ENCODE measurements around the gene NRG3. TPM values are rescaled to one million over a fixed set of nuclear protein-coding genes. Genes with fewer than 3 reads are reported as not detected.

The NRG3 gene
- total and polyA plus RNA-seq, 3 experiments from 2014 or later = not detected

DNA sequence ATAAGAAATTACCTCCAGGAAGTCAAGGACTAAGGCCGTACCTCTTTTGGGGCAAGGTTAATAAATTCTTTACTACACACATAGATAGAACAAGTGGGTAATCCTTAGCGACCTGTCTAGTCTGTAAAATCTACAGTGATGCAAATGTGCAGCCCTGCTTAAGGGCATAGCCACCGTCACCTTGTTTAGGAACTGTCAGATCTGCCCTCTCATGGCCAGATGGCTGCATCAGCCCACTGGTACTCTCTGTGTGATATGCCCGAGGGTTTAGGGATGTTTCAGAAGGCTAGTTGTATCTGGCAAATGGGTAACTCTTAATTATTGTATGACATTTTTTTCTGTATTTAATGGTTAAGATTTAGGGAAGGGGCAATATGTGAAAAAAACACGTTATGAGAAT lies 74.3 kb downstream of the NRG3 start:
- no peaks in the 10 kb centered on the region for H3K27me3 ChIP-seq (ENCODE audit: insufficient read depth, low read length, poor library complexity, severe bottlenecking)
- H3K4me3 Mint-ChIP-seq = no peak overlapping the region

DNA sequence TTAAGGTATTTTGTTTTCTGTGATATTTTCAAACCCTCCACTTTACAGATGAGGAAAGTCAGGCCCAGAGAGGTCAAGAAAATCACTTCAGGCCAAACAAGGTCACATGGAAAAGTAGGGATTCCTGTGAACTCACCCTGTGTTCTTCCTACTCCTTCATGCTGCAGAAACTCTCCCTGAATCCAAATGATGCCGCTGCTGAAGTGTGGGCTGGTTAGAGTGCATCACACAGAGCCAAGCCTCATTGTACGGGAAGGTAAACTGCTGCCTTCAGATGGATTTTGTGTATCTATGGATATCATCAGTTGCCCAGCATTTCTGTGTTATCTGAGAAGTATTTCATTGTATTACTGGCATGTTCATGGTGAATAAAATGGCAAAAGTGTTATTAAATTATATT lies 75.4 kb downstream of the NRG3 start:
- no peaks in the 10 kb centered on the region for H3K4me1 Mint-ChIP-seq
- Histone ChIP-seq H3K4me3 (ENCODE audit: low read length) (no peak overlapping the region), H3K36me3 (ENCODE audit: insufficient read depth, low read length) (no peaks in the 10 kb centered on the region), H3K4me1 (ENCODE audit: insufficient read depth, low read length) (no peaks in the 10 kb centered on the region), H3K9me3 (ENCODE audit: low read length) (no peaks in the 10 kb centered on the region), H3K27ac (ENCODE audit: low read depth, low read length) (no peak overlapping the region), H3K27me3 (ENCODE audit: insufficient read depth, low read length, poor library complexity, severe bottlenecking) (no peaks in the 10 kb centered on the region)
- H3K4me3 Mint-ChIP-seq = no peak overlapping the region
- CTCF ChIA-PET = no interaction called here
- DNase-seq = no peak
- H3K36me3 Mint-ChIP-seq = no peaks in the 10 kb centered on the region
- peaks cover 0 to 9% (median 2%) of the 10 kb centered on the region in 5 donors for H3K9me3 Mint-ChIP-seq
- H3K27ac Mint-ChIP-seq = no peak overlapping the region
- H3K27me3 Mint-ChIP-seq = no peaks in the 10 kb centered on the region
- POLR2A ChIA-PET = no interaction called here

More for the DNA sequence above, 74.3 kb downstream of the NRG3 start:
- no peaks in the 10 kb centered on the region for H3K27me3 Mint-ChIP-seq
- no peaks in the 10 kb centered on the region for H3K4me1 Mint-ChIP-seq
- no peaks in the 10 kb centered on the region for H3K36me3 Mint-ChIP-seq
- no peaks in the 10 kb centered on the region for H3K9me3 ChIP-seq (ENCODE audit: low read length)
- POLR2A ChIA-PET = no interaction called here
- H3K36me3 ChIP-seq (ENCODE audit: insufficient read depth, low read length) = no peaks in the 10 kb centered on the region
- peaks cover 1 to 12% (median 2%) of the 10 kb centered on the region in 5 donors for H3K9me3 Mint-ChIP-seq
- H3K4me3 ChIP-seq (ENCODE audit: low read length) = no peak overlapping the region
- no peak overlapping the region for H3K27ac Mint-ChIP-seq
- H3K27ac ChIP-seq (ENCODE audit: low read depth, low read length) = no peak overlapping the region
- DNase-seq = no peak
- CTCF ChIA-PET = no interaction called here
- H3K4me1 ChIP-seq (ENCODE audit: insufficient read depth, low read length) = no peaks in the 10 kb centered on the region

DNA sequence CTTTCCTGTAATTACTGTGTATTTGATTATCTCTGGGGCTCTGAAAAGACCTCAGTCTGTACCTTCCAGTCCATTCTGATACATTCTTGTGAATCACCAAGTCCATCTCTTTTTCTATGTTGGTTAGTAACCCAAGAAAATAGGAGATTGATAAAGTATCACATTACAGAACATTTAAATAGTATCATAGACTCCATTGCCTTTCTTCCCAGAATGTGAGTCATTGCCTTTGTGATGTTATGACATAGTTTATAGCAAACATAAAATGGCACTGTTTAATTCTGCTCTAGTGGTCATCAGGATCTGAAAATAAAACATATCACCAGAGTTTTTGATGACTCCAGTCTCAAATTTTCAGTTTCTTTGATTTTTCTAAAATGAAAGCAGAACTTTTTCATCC lies 78.4 kb downstream of the NRG3 start:
- POLR2A ChIA-PET = no interaction called here
- H3K9me3 Mint-ChIP-seq = peaks cover 2 to 10% (median 3%) of the 10 kb centered on the region in 5 donors
- no peaks in the 10 kb centered on the region for H3K36me3 Mint-ChIP-seq
- H3K9me3 ChIP-seq (ENCODE audit: low read length) = no peaks in the 10 kb centered on the region
- no peaks in the 10 kb centered on the region for H3K36me3 ChIP-seq (ENCODE audit: insufficient read depth, low read length)
- CTCF ChIA-PET = no interaction called here
- H3K4me3 Mint-ChIP-seq = no peak overlapping the region
- no peak overlapping the region for H3K27ac ChIP-seq (ENCODE audit: low read depth, low read length)
- H3K4me1 ChIP-seq (ENCODE audit: insufficient read depth, low read length) = no peaks in the 10 kb centered on the region
- no peak for DNase-seq
- no peak overlapping the region for H3K27ac Mint-ChIP-seq
- no peaks in the 10 kb centered on the region for H3K4me1 Mint-ChIP-seq
- no peak overlapping the region for H3K4me3 ChIP-seq (ENCODE audit: low read length)
- H3K27me3 ChIP-seq (ENCODE audit: insufficient read depth, low read length, poor library complexity, severe bottlenecking) = no peaks in the 10 kb centered on the region
- H3K27me3 Mint-ChIP-seq = no peaks in the 10 kb centered on the region

DNA sequence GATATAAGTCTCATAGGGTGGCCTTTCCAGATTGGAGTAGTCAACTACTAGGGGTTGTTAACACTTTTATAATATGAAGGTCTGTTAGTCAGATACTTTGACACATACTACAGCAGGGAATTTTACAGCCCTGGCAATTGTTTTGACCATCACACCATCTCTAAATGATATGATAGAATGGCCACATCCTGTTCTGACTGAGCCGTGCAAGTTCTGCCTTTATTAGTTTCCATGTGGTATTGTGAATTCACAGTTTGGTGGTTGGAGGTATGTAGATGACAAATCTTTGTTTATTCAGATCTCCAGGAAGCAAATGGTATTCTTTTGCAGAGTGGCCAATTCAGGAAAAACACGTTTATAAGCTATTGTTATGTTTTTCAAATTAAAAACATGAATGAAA lies 83.0 kb downstream of the NRG3 start:
- H3K4me1 ChIP-seq (ENCODE audit: insufficient read depth, low read length) = no peaks in the 10 kb centered on the region
- no peaks in the 10 kb centered on the region for H3K27me3 ChIP-seq (ENCODE audit: insufficient read depth, low read length, poor library complexity, severe bottlenecking)
- peaks cover 0 to 10% (median 3%) of the 10 kb centered on the region in 5 donors for H3K9me3 Mint-ChIP-seq
- H3K27me3 Mint-ChIP-seq = no peaks in the 10 kb centered on the region
- H3K9me3 ChIP-seq (ENCODE audit: low read length) = no peaks in the 10 kb centered on the region
- no peak overlapping the region for H3K27ac Mint-ChIP-seq
- H3K36me3 Mint-ChIP-seq = no peaks in the 10 kb centered on the region
- POLR2A ChIA-PET = no interaction called here
- H3K4me3 ChIP-seq (ENCODE audit: low read length) = no peak overlapping the region
- DNase-seq = no peak
- no peaks in the 10 kb centered on the region for H3K36me3 ChIP-seq (ENCODE audit: insufficient read depth, low read length)
- H3K27ac ChIP-seq (ENCODE audit: low read depth, low read length) = no peak overlapping the region
- no peaks in the 10 kb centered on the region for H3K4me1 Mint-ChIP-seq
- CTCF ChIA-PET = no interaction called here
- H3K4me3 Mint-ChIP-seq = no peak overlapping the region

DNA sequence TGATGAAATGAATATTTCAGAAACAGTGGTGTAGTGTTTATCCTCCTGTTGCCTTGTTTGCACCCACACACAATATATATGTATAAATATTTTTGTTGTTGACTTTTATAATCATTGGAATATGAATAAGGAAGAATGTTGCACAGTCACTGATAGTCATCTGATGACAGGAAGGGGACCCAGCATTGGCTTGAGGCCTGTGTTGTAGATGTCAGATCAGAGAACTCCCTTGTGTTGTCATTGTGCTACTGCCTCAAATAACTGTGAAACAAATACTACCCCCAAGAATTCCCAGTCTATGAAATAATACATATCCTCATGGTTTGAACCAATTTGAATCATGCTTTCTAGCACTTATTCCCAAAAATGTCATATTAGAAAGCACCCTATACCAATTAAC lies 84.0 kb downstream of the NRG3 start:
- ChIA-PET POLR2A (no interaction called here), CTCF (no interaction called here)
- Mint-ChIP-seq H3K9me3 (peaks cover 0 to 12% (median 3%) of the 10 kb centered on the region in 5 donors), H3K27ac (no peak overlapping the region), H3K4me1 (no peaks in the 10 kb centered on the region), H3K27me3 (no peaks in the 10 kb centered on the region), H3K4me3 (no peak overlapping the region), H3K36me3 (no peaks in the 10 kb centered on the region)
- no peaks in the 10 kb centered on the region for H3K27me3 ChIP-seq (ENCODE audit: insufficient read depth, low read length, poor library complexity, severe bottlenecking)
- H3K4me1 ChIP-seq (ENCODE audit: insufficient read depth, low read length) = no peaks in the 10 kb centered on the region
- H3K36me3 ChIP-seq (ENCODE audit: insufficient read depth, low read length) = no peaks in the 10 kb centered on the region
- H3K27ac ChIP-seq (ENCODE audit: low read depth, low read length) = no peak overlapping the region
- DNase-seq = no peak
- no peaks in the 10 kb centered on the region for H3K9me3 ChIP-seq (ENCODE audit: low read length)
- H3K4me3 ChIP-seq (ENCODE audit: low read length) = no peak overlapping the region

DNA sequence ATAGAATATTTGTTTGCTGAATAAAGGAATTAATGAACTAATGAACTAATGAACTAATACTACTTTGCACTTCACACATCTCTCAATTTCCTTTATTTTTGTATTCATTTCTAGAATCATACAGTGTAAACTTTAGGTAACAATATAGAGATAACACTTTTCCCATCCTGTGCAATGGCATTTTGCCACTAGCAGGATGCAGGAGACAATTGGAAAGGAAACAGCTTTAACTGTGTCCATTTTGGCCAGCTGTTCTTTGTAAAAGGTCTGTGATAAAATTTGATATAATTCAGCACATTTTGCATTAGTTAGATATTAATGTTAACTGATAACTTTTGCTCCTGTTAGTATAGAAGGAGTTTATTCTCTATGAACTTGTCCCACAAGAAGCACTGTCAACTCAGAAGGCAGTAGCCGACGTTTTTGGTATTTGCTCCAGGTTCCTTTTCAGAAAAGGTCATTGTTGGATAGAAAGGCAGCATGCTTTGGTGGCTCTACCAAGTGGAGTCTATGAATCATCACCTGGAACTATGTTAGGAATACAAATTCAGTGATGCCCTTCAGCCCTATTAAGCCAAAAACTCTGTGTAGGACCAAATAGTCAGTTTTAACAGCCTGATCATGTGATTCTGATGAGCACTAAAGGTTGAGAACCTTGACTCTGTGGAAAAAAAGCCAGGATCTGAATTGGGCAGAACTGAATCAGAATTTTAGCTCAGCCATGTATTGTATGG lies 86.6 kb downstream of the NRG3 start:
- Histone ChIP-seq H3K9me3 (ENCODE audit: low read length) (no peaks in the 10 kb centered on the region), H3K4me1 (ENCODE audit: insufficient read depth, low read length) (no peaks in the 10 kb centered on the region), H3K36me3 (ENCODE audit: insufficient read depth, low read length) (no peaks in the 10 kb centered on the region), H3K4me3 (ENCODE audit: low read length) (no peak overlapping the region), H3K27me3 (ENCODE audit: insufficient read depth, low read length, poor library complexity, severe bottlenecking) (no peaks in the 10 kb centered on the region), H3K27ac (ENCODE audit: low read depth, low read length) (no peak overlapping the region)
- Mint-ChIP-seq H3K4me3 (no peak overlapping the region), H3K9me3 (peaks cover 0 to 14% (median 0%) of the 10 kb centered on the region in 5 donors), H3K36me3 (no peaks in the 10 kb centered on the region), H3K27me3 (no peaks in the 10 kb centered on the region), H3K27ac (no peak overlapping the region), H3K4me1 (no peaks in the 10 kb centered on the region)
- no peak for DNase-seq
- CTCF ChIA-PET = no interaction called here
- POLR2A ChIA-PET = no interaction called here

DNA sequence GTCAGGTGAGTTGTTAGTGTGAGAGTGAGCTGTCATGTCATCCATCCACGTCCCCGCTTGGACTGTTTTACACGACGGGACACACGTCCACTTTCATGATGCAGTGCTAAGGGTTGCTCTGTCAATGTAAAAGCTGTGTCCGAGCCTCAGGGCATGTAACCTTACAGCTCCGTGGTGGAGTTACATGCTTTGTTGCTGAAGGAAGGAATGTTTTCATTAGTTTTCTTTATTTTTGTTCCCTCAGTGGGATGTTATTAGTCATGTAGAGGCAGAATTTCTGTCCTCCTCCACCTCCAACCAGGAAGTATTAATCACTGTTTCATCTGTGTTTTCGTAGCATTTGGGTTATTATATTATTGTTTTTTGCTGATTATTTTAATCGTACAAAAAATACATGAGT lies 88.6 kb downstream of the NRG3 start:
- no peaks in the 10 kb centered on the region for H3K27me3 ChIP-seq (ENCODE audit: insufficient read depth, low read length, poor library complexity, severe bottlenecking)
- Mint-ChIP-seq H3K36me3 (no peaks in the 10 kb centered on the region), H3K4me1 (no peaks in the 10 kb centered on the region), H3K27me3 (no peaks in the 10 kb centered on the region), H3K4me3 (no peak overlapping the region), H3K27ac (no peak overlapping the region), H3K9me3 (peaks cover 0 to 11% (median 3%) of the 10 kb centered on the region in 5 donors)
- no peaks in the 10 kb centered on the region for H3K4me1 ChIP-seq (ENCODE audit: insufficient read depth, low read length)
- no peaks in the 10 kb centered on the region for H3K9me3 ChIP-seq (ENCODE audit: low read length)
- CTCF ChIA-PET = no interaction called here
- no peak overlapping the region for H3K27ac ChIP-seq (ENCODE audit: low read depth, low read length)
- no peak for DNase-seq
- no peaks in the 10 kb centered on the region for H3K36me3 ChIP-seq (ENCODE audit: insufficient read depth, low read length)
- POLR2A ChIA-PET = no interaction called here
- no peak overlapping the region for H3K4me3 ChIP-seq (ENCODE audit: low read length)

DNA sequence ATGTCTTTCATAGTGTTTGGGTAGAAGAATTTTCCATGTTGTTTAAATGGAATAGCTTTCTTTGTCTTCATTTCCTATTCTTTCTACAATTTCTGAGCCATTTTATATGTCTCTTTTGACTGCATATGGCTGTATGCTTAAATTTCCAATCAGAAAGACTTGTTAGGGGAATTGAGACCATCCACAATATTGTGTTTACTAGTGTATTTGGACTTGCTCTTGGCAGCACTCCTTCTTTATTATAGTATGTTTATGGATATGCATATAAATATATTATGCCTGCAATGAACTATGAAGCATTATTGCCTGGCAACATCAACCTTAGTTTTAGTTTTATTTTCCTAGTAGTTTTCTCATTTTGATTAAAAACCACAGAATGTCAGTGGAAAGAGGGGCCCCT lies 92.7 kb downstream of the NRG3 start:
- Histone ChIP-seq H3K4me1 (ENCODE audit: insufficient read depth, low read length) (no peaks in the 10 kb centered on the region), H3K27me3 (ENCODE audit: insufficient read depth, low read length, poor library complexity, severe bottlenecking) (no peaks in the 10 kb centered on the region), H3K27ac (ENCODE audit: low read depth, low read length) (no peak overlapping the region), H3K4me3 (ENCODE audit: low read length) (no peak overlapping the region), H3K9me3 (ENCODE audit: low read length) (no peaks in the 10 kb centered on the region), H3K36me3 (ENCODE audit: insufficient read depth, low read length) (no peaks in the 10 kb centered on the region)
- Mint-ChIP-seq H3K4me3 (no peak overlapping the region), H3K9me3 (peaks cover 5 to 21% (median 20%) of the 10 kb centered on the region in 5 donors), H3K36me3 (peaks cover 0 to 2% (median 0%) of the 10 kb centered on the region in 3 donors), H3K4me1 (no peaks in the 10 kb centered on the region), H3K27ac (no peak overlapping the region), H3K27me3 (no peaks in the 10 kb centered on the region)
- ChIA-PET CTCF (no interaction called here), POLR2A (no interaction called here)
- DNase-seq = no peak

All from CD8-positive, alpha-beta memory T cell (primary cell).